Stimulated activated CD8-positive, alpha-beta memory T cell treated with anti-CD3 and anti-CD28 coated beads, Interleukin-15, amount 100 ng/mL, for 4 hours (primary cell): ENCODE data around the gene GADL1.

Experiments used
- DNase-seq, 2 donors: peaks; one replicate each; pipeline ENCODE4 v3.0.0-alpha.2; 2020; ENCODE audit warnings: low read depth in 2 of 2

GADL1 gene

GRCh38 chr3:30724863-30725262 is 169.6 kb downstream of the GADL1 start:
- no peak for DNase-seq

GRCh38 chr3:30723211-30723610 is 171.2 kb downstream of the GADL1 start:
- DNase-seq, result no peak

GRCh38 chr3:30721314-30721634 is 173.2 kb downstream of the GADL1 start:
- DNase-seq, result no peak

- DNase-seq, result no peak
Observed at GRCh38 chr3:30720586-30721313, 173.7 kb downstream of the GADL1 start.

- DNase-seq, result no peak
Observed at GRCh38 chr3:30719536-30719935, 174.9 kb downstream of the GADL1 start.

- DNase-seq, result no peak
Observed at GRCh38 chr3:30713885-30714503, 180.5 kb downstream of the GADL1 start.

- no peak for DNase-seq
Observed at GRCh38 chr3:30712991-30713390, 181.5 kb downstream of the GADL1 start.

- no peak for DNase-seq
Observed at GRCh38 chr3:30711867-30712266, 182.6 kb downstream of the GADL1 start.

GRCh38 chr3:30711151-30711550 is 183.3 kb downstream of the GADL1 start:
- no peak for DNase-seq

GRCh38 chr3:30710017-30710416 is 184.4 kb downstream of the GADL1 start:
- no peak for DNase-seq

GRCh38 chr3:30708472-30708871 is 186.0 kb downstream of the GADL1 start:
- no peak for DNase-seq

GRCh38 chr3:30707825-30708224 is 186.6 kb downstream of the GADL1 start:
- no peak for DNase-seq

- DNase-seq, result no peak
Observed at GRCh38 chr3:30704931-30705890, 189.2 kb downstream of the GADL1 start.

GRCh38 chr3:30702828-30703397 is 191.5 kb downstream of the GADL1 start:
- no peak for DNase-seq

GRCh38 chr3:30702038-30702827 is 192.2 kb downstream of the GADL1 start:
- no peak for DNase-seq

- DNase-seq, result no peak
Observed at GRCh38 chr3:30700702-30701321, 193.6 kb downstream of the GADL1 start.

GRCh38 chr3:30699927-30700326 is 194.5 kb downstream of the GADL1 start:
- DNase-seq, result no peak

- no peak for DNase-seq
Observed at GRCh38 chr3:30698549-30698948, 195.9 kb downstream of the GADL1 start.

- no peak for DNase-seq
Observed at GRCh38 chr3:30696896-30697295, 197.6 kb downstream of the GADL1 start.

- no peak for DNase-seq
Observed at GRCh38 chr3:30696403-30696819, 198.1 kb downstream of the GADL1 start.
